Measurements from ENCODE around the gene SPG7. TPM values are rescaled to one million over a fixed set of nuclear protein-coding genes. Genes with fewer than 3 reads are reported as not detected.

The SPG7 gene
- total and polyA plus RNA-seq, 2 of the 4 experiments (the other 2 are of a cell fraction), result 94.6 to 96.8 TPM

- POLR2A ChIA-PET (ENCODE audit: unreplicated experiment), result no interaction called here
- Histone ChIP-seq H3K36me3 (ENCODE audit: control insufficient read depth, insufficient read depth, low read length) (peaks cover 70% of the 10 kb centered on the region), H3K27me3 (ENCODE audit: control insufficient read depth, insufficient read depth, low read length) (no peaks in the 10 kb centered on the region), H3K14ac (replicated peaks; ENCODE audit: low read depth, low read length) (no peak overlapping the region), H3K56ac (ENCODE audit: extremely low read depth, insufficient read depth, low read length) (no peak overlapping the region), H4K91ac (ENCODE audit: insufficient read depth, low read depth, low read length) (no peak overlapping the region), H2AK5ac (ENCODE audit: low read depth, low read length) (no peak overlapping the region), H4K5ac (ENCODE audit: low read depth, low read length) (no peak overlapping the region), H2BK120ac (ENCODE audit: low read depth, low read length) (no peak overlapping the region), H3K4ac (ENCODE audit: low read depth, low read length) (no peak overlapping the region), H3K4me2 (ENCODE audit: low read depth, low read length) (no peak overlapping the region), H3K9me3 (ENCODE audit: control insufficient read depth, insufficient read depth, low read length) (no peaks in the 10 kb centered on the region), H3K4me1 (ENCODE audit: control insufficient read depth, insufficient read depth, low read length) (no peaks in the 10 kb centered on the region), H3K4me3 (ENCODE audit: insufficient read depth, low read depth, low read length) (no peak overlapping the region), H3K9me1 (ENCODE audit: insufficient read depth, low read length) (no peaks in the 10 kb centered on the region), H3K79me1 (ENCODE audit: low read depth in 1 of 2, low read length in 2 of 2) (peaks cover 3 to 19% of the 10 kb centered on the region in 2 experiments; a peak in 2 of 4 replicates), H2AFZ (replicated peaks; ENCODE audit: low read length, poor library complexity) (no peak overlapping the region), H4K20me1 (ENCODE audit: insufficient read depth, low read length) (peaks cover 3% of the 10 kb centered on the region; the same call in 1 of the 2 replicates), H3K9ac (ENCODE audit: low read depth, low read length) (no peak overlapping the region), H3K27ac (ENCODE audit: insufficient read depth, low read length) (no peak overlapping the region), H2BK15ac (ENCODE audit: low read depth, low read length) (no peak overlapping the region), H2AK9ac (replicated peaks; ENCODE audit: low read depth, low read length, poor library complexity) (no peak overlapping the region), H4K8ac (ENCODE audit: low read depth in 2 of 2, low read length in 2 of 2) (no peak overlapping the region), H3K18ac (ENCODE audit: low read depth, low read length) (no peak overlapping the region), H2BK5ac (ENCODE audit: low read depth, low read length, poor library complexity, severe bottlenecking) (no peak overlapping the region), H3K23ac (ENCODE audit: low read depth, low read length) (no peak overlapping the region), H2BK20ac (ENCODE audit: low read depth, low read length) (no peak overlapping the region)
- TF ChIP-seq MAFK (IDR thresholded peaks at IDR 0.05; ENCODE audit: low read depth, low read length) (no peak), ELK1 (IDR thresholded peaks at IDR 0.05; ENCODE audit: borderline replicate concordance, low read depth, low read length) (no peak), POLR2A (IDR thresholded peaks at IDR 0.05; ENCODE audit: low read depth, low read length) (no peak), NFE2L2 (IDR thresholded peaks at IDR 0.05; ENCODE audit: low read depth, low read length) (no peak), USF2 (IDR thresholded peaks at IDR 0.05; ENCODE audit: low read depth, low read length) (no peak), RFX5 (IDR thresholded peaks at IDR 0.05; ENCODE audit: low read depth, low read length) (no peak), CTCF (conservative IDR thresholded peaks at IDR 0.05; ENCODE audit: low read depth, low read length) (no peak), SMC3 (IDR thresholded peaks at IDR 0.05; ENCODE audit: low read depth, low read length) (no peak), CEBPB (IDR thresholded peaks at IDR 0.05; ENCODE audit: low read depth, low read length) (no peak)
- intact Hi-C loops (cut with micrococcal nuclease) (no loop called here), in situ Hi-C loops (cut with MboI; ENCODE audit: low sequenced_read_pairs) (no loop called here), dilution Hi-C loops (cut with HindIII; ENCODE audit: low sequenced_read_pairs, unreplicated experiment) (no loop called here)
- CTCF ChIA-PET, result interaction anchor here (1.2 kb wide), 1 partner anchor 9 kb away, joined by 5 read pairs; no protein-coding TSS in a partner anchor
- DNase-seq (no peak), ATAC-seq (ENCODE audit: low read depth) (no peak)
- BruUV-seq (replicated peaks), result no TSS peak
- WGBS, 2 experiments (ENCODE audit: extremely low coverage in 2 of 2, insufficient read length in 1 of 2), result 99% methylated on average over 10 of the region's 10 CpGs; no CpG with 5 or more reads in 1 of the 2 experiments
These were observed 41.0 kb downstream of the SPG7 start for GRCh38 chr16:89549007-89549700.

Data from IMR-90 (cell line).